AG04450 (cell line): ENCODE results near the gene PAPOLA. TPM values are rescaled to one million over a fixed set of nuclear protein-coding genes. Genes with fewer than 3 reads are reported as not detected.

ENCODE experiments used
- CTCF ChIA-PET: fragments of 300-600, 350-600 bp; formaldehyde crosslinking; extraction: SDS; loops from one replicate; lab custom pipeline; 2022; ENCODE audit warnings: antibody characterized with exemption, inconsistent platforms; lab: Charles Lee
- POLR2A ChIA-PET: fragments of 350-600 bp; formaldehyde crosslinking; extraction: SDS; loops from one replicate; lab custom pipeline; 2021; ENCODE audit warnings: antibody characterized with exemption, inconsistent platforms; lab: Yijun Ruan, JAX
- DNase-seq: peaks from one replicate; pipeline ENCODE4 v3.0.0-alpha.2; 2011; ENCODE audit warnings: low read depth, low spot score
- H3K27ac ChIP-seq: one replicate; pipeline ENCODE4 v1.5.1; 2012; ENCODE audit warnings: low read depth, low read length, control low read depth
- H3K27me3 ChIP-seq: one replicate; pipeline ENCODE4 v1.6.0; 2012; ENCODE audit warnings: low read length; ENCODE audit not compliant: control insufficient read depth, insufficient read depth
- H3K4me3 ChIP-seq: 2 replicates; pipeline ENCODE4 v1.5.1; 2011; ENCODE audit warnings: mild to moderate bottlenecking, low read depth, low read length, control low read depth
- H3K9me3 ChIP-seq: 2 replicates; pipeline ENCODE4 v1.5.1; 2012; ENCODE audit warnings: low read length; ENCODE audit not compliant: control insufficient read depth, insufficient read depth
- polyA plus RNA-seq: library from polyadenylated mRNA; depleted of rRNA; stranded (reverse); fragments of >200 nt; gene quantifications from 2 replicates; pipeline ENCODE4 v1.2.3, GENCODE V29; 2011
- TF ChIP-seq, protein P1 (sequence below): IDR thresholded peaks from 2 replicates; pipeline ENCODE4 v1.5.1; 2011; ENCODE audit warnings: low read depth, low read length, control low read depth, inconsistent platforms

The PAPOLA gene
- polyA plus RNA-seq, 1 experiment: 191 TPM

- H3K4me3 ChIP-seq: no peak overlapping the region
- TF ChIP-seq, protein P1, sequence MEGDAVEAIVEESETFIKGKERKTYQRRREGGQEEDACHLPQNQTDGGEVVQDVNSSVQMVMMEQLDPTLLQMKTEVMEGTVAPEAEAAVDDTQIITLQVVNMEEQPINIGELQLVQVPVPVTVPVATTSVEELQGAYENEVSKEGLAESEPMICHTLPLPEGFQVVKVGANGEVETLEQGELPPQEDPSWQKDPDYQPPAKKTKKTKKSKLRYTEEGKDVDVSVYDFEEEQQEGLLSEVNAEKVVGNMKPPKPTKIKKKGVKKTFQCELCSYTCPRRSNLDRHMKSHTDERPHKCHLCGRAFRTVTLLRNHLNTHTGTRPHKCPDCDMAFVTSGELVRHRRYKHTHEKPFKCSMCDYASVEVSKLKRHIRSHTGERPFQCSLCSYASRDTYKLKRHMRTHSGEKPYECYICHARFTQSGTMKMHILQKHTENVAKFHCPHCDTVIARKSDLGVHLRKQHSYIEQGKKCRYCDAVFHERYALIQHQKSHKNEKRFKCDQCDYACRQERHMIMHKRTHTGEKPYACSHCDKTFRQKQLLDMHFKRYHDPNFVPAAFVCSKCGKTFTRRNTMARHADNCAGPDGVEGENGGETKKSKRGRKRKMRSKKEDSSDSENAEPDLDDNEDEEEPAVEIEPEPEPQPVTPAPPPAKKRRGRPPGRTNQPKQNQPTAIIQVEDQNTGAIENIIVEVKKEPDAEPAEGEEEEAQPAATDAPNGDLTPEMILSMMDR: no peak
- no peak overlapping the region for H3K27ac ChIP-seq
- CTCF ChIA-PET: interaction anchor here (1.1 kb wide), 1 partner anchor 47 kb away, joined by 5 read pairs; no protein-coding TSS in a partner anchor
- DNase-seq: no peak
- no peaks in the 10 kb centered on the region for H3K27me3 ChIP-seq
- H3K9me3 ChIP-seq: no peaks in the 10 kb centered on the region
- POLR2A ChIA-PET: no interaction called here
Observed at GRCh38 chr14:96519970-96520369, 17.8 kb downstream of the PAPOLA start.

- no peak for DNase-seq
- Histone ChIP-seq H3K27me3 (no peaks in the 10 kb centered on the region), H3K27ac (no peak overlapping the region), H3K9me3 (no peaks in the 10 kb centered on the region), H3K4me3 (no peak overlapping the region)
- POLR2A ChIA-PET: no interaction called here
- CTCF ChIA-PET: interaction anchor here (1.1 kb wide), 1 partner anchor 41 kb away, joined by 5 read pairs; no protein-coding TSS in a partner anchor
- TF ChIP-seq, protein P1: no peak
Observed at GRCh38 chr14:96525452-96525851, 23.3 kb downstream of the PAPOLA start.

DNA sequence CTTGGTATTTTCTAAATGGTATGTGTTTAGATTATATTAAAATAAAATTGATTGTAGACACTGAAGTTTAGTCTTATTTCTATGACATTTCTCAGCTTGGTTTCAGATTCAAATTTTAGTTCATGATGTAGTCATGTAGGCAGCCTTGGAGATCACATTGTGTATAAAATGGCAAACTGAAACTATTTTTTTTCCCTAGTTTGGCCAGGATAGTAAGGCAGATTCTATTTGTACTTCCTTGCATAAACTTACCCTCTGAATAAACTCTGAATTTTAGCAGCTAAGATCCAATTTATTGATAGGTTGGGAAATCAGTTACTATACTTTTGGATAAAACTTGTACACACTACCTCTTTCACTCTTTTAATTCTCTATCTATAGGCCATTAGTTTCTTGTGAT is 30.4 kb downstream of the PAPOLA start:
- POLR2A ChIA-PET: no interaction called here
- Histone ChIP-seq H3K9me3 (no peaks in the 10 kb centered on the region), H3K4me3 (no peak overlapping the region), H3K27me3 (no peaks in the 10 kb centered on the region), H3K27ac (no peak overlapping the region)
- CTCF ChIA-PET: interaction anchor here (2.5 kb wide), 1 partner anchor 32 kb away, joined by 6 read pairs; no protein-coding TSS in a partner anchor
- TF ChIP-seq, protein P1: no peak
- no peak for DNase-seq

DNA sequence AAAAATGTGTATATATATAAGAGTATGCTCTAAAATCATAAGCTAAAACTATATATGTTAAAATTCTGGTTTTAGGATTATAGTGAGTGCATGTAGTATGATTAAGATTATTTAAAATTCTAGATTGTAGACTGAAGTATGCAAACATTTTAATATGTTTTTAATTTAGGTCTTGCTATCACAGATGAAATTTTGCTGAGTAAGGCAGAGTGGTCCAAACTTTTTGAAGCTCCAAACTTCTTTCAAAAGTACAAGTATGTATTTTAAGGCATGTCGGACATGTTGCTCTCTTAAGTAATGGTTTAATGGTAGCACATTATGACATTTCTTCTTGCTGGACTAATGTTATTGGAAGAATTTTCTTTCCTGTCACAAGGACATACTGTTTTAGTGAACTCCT is 34.6 kb downstream of the PAPOLA start:
- H3K9me3 ChIP-seq: no peaks in the 10 kb centered on the region
- ChIA-PET POLR2A (no interaction called here), CTCF (interaction anchor here (1.2 kb wide), 1 partner anchor 30 kb away, joined by 4 read pairs; no protein-coding TSS in a partner anchor)
- no peaks in the 10 kb centered on the region for H3K27me3 ChIP-seq
- TF ChIP-seq, protein P1: no peak
- no peak for DNase-seq
- H3K27ac ChIP-seq: no peak overlapping the region
- no peak overlapping the region for H3K4me3 ChIP-seq

DNA sequence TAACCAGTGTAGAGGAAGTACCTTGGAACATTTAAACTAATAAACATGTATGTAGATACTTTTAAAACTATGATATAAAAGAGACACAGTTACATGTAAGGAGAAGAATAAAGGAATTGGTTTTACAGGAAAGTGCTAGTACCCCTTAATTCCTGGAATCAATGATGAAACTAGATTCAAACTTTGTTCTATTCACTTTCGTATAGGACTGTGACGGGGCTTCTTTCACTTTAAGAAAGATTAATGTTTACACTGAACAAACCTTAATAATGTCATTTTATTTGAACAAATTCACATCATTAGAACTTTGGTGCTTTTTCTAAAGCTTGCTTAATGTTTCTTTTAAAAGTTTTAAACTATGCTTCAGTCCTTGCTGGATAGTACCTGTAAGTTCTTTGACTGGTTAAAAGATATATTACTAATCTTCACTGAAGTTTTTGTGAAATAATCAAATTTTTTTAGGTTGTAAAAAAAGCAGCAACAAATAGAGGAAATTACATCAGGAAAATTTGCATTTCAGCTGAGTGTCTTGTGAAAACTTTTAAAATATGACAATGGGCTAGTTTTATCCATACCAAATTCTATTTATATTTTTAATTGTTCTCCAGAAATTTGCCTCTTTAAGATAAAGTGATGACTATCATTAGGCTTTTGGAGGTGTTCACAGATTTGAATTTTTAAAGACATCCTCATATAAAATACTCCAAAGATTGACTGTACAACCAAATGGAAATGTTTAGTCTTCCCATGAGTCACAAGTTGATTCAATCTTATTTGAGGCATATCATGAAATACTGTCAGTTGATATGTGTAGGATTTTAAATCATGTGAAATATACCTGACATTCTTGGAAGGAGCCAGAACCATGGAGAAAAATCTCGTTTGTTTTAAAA is 36.2 kb downstream of the PAPOLA start:
- POLR2A ChIA-PET: no interaction called here
- CTCF ChIA-PET: no interaction called here
- H3K27me3 ChIP-seq: no peaks in the 10 kb centered on the region
- H3K27ac ChIP-seq: no peak overlapping the region
- DNase-seq: no peak
- no peak overlapping the region for H3K4me3 ChIP-seq
- no peaks in the 10 kb centered on the region for H3K9me3 ChIP-seq
- TF ChIP-seq, protein P1: no peak
